HG03103 (cell line): ENCODE measurements around the gene TANC1.
"Not testable (repeated sequence)": the region's sequence is repeated elsewhere in the genome, so short reads cannot be mapped to it uniquely, and the experiment has no call there.

Experiments used
- ATAC-seq: cut with Tn5 transposase; IDR thresholded peaks from one replicate; pipeline ENCODE4 v1.9.1; 2021; ENCODE audit warnings: low read depth; ENCODE audit not compliant: unreplicated experiment

TANC1 gene

GRCh38 chr2:159133797-159134196 is 165.4 kb downstream of the TANC1 start:
- ATAC-seq, result no peak

- ATAC-seq, result no peak
These were observed 166.5 kb downstream of the TANC1 start for GRCh38 chr2:159134979-159135378.

- no peak for ATAC-seq
These were observed 168.0 kb downstream of the TANC1 start for GRCh38 chr2:159136391-159136790.

- ATAC-seq, result no peak
These were observed 169.2 kb downstream of the TANC1 start for GRCh38 chr2:159137511-159138241.

- no peak for ATAC-seq
These were observed 170.3 kb downstream of the TANC1 start for GRCh38 chr2:159138642-159139182.

GRCh38 chr2:159139216-159139933 is 170.9 kb downstream of the TANC1 start:
- ATAC-seq, result no peak

- ATAC-seq, result no peak
These were observed 171.8 kb downstream of the TANC1 start for GRCh38 chr2:159140070-159140769.

GRCh38 chr2:159140821-159141220 is 172.4 kb downstream of the TANC1 start:
- ATAC-seq, result not testable (repeated sequence)

- ATAC-seq, result peak; percentile 63
These were observed 176.6 kb downstream of the TANC1 start for GRCh38 chr2:159144776-159145614.

- no peak for ATAC-seq
These were observed 177.4 kb downstream of the TANC1 start for GRCh38 chr2:159145745-159146354.

GRCh38 chr2:159146996-159147666 is 178.7 kb downstream of the TANC1 start:
- no peak for ATAC-seq

GRCh38 chr2:159147690-159148089 is 179.2 kb downstream of the TANC1 start:
- ATAC-seq, result no peak

- no peak for ATAC-seq
These were observed 180.5 kb downstream of the TANC1 start for GRCh38 chr2:159148901-159149300.

GRCh38 chr2:159149747-159150146 is 181.3 kb downstream of the TANC1 start:
- no peak for ATAC-seq

GRCh38 chr2:159150280-159150746 is 181.9 kb downstream of the TANC1 start:
- ATAC-seq, result no peak

GRCh38 chr2:159151198-159152127 is 183.0 kb downstream of the TANC1 start:
- ATAC-seq, result no peak

GRCh38 chr2:159152128-159152778 is 183.8 kb downstream of the TANC1 start:
- no peak for ATAC-seq

GRCh38 chr2:159153063-159153462 is 184.6 kb downstream of the TANC1 start:
- ATAC-seq, result no peak
